Heart right ventricle (tissue), 16 donors: ENCODE results near the gene ATAD3A. TPM values are rescaled to one million over a fixed set of nuclear protein-coding genes. Genes with fewer than 3 reads are reported as not detected.

Experiments
- ATAC-seq, 8 donors: fragments of 200-7000 bp; cut with Tn5 transposase; one replicate each; pipeline ENCODE4 v1.9.1; 2020; ENCODE audit warnings: mild to moderate bottlenecking in 8 of 8, moderate library complexity in 8 of 8, moderate number of reproducible peaks in 1 of 8
- DNase-seq, 2 donors: peaks; one replicate each; pipeline ENCODE4 v3.0.0-alpha.2; 2020
- H3K27ac ChIP-seq, 10 donors: fragments of 200-600 bp; sonication (generic) in 2 of 10; one replicate each; pipeline versions ENCODE4 v1.5.0 to v1.8.0; 2020 to 2022; ENCODE audit warnings: mild to moderate bottlenecking in 3 of 10
- H3K27me3 ChIP-seq, 7 donors: fragments of 200-600 bp; one replicate each; pipeline ENCODE4 v1.8.0; 2021 to 2022; ENCODE audit warnings: mild to moderate bottlenecking in 2 of 7
- H3K36me3 ChIP-seq, 9 donors: fragments of 200-600 bp; sonication (generic) in 1 of 9; one replicate each; pipeline versions ENCODE4 v1.5.0 to v1.8.0; 2020 to 2022; ENCODE audit warnings: mild to moderate bottlenecking in 2 of 9
- H3K4me1 ChIP-seq, 9 donors: fragments of 200-600 bp; sonication (generic) in 1 of 9; one replicate each; pipeline versions ENCODE4 v1.5.0 to v1.8.0; 2020 to 2022; ENCODE audit warnings: mild to moderate bottlenecking in 4 of 9
- H3K4me3 ChIP-seq, 10 donors: fragments of 200-600 bp; sonication (generic) in 2 of 10; one replicate each; pipeline versions ENCODE4 v1.5.0 to v1.8.0; 2020 to 2022; ENCODE audit warnings: mild to moderate bottlenecking in 7 of 10, moderate library complexity in 2 of 10
- H3K9me3 ChIP-seq, 11 donors: fragments of 200-600 bp in 10 of 11; sonication (generic) in 2 of 11; one replicate each; pipeline versions ENCODE4 v1.5.0 to v1.8.0; 2013 to 2022; ENCODE audit warnings: mild to moderate bottlenecking in 2 of 11, control low read depth in 1 of 11, moderate library complexity in 1 of 11
- CTCF ChIP-seq, 9 donors: fragments of 200-600 bp; sonication (generic) in 2 of 9; IDR thresholded peaks; one replicate each; pipeline versions ENCODE4 v1.5.0 to v1.8.0; 2021 to 2022; ENCODE audit warnings: antibody characterized with exemption in 9 of 9, mild to moderate bottlenecking in 5 of 9, moderate library complexity in 1 of 9
- WGBS, 2 donors: extraction: QIAGEN DNeasy Blood & Tissue Kit; methylation state at CpG; one replicate each; pipeline ENCODE4 v1.1.7; 2013; ENCODE audit warnings: inconsistent platforms in 1 of 2; 5-methylcytosine and 5-hydroxymethylcytosine counted together
- intact Hi-C, 10 donors: fragments of 100-400 bp; cut with DNase I; formaldehyde crosslinking; loops; one replicate each; pipeline versions ENCODE4 v1.11.1 to v1.14.2; 2022
- polyA plus RNA-seq, 2 donors: library from polyadenylated mRNA; stranded (reverse); fragments of 200-250 nt; gene quantifications; one replicate each; pipeline ENCODE4 v1.2.3, GENCODE V29; 2013
- total RNA-seq, 10 donors: library from RNA; stranded (reverse); fragmentation: NEBNext Ultra II Directional in 3 of 10; extraction: Animal tissue kit (Norgen Biotek cat#: 25700) in 3 of 10; gene quantifications; one replicate each; pipeline versions ENCODE4 v1.2.1 to v1.2.4, GENCODE V29; 2021 to 2023
- donor health status: Arrhythmogenic right ventricular cardiomyopathy.
- donor health status: ischemic (EF 13 %, LVEDD 7.1; RV severe dilation, severe dysfunction).
- donor health status: healthy with polysubstance abuse.
- donor health status: DM: no; HTN: yes; CAD: no.
- donor health status: DM: no; HTN: no; CAD: no.
- donor health status: ischemic (EF 25% LVEDD 6.9; RV normal size, moderate dysfunction).
- donor health status: ischemic (EF 25% LVEDD 5.7; RV mildly dilated, moderate dysfunction).
- donor health status: healthy.
- donor health status: DM: yes; HTN: yes; CAD: no.
- donor health status: Ischemic cardiomyopathy.
- donor health status: ischemic (EF 35%, LVEDD 5.7; RV mildly dilated, moderate dysfunction).
- donor health status: nonischemic (EF 11% LVEDD 7.7; RV severe dilation, severe dysfunction).
- donor health status: DM: yes; HTN: yes; CAD: no.
- donor health status: PGD.
- donor health status: ischemic (EF 29% LVEDD 5.4; RV normal size, mild dysfunction).
- donor health status: nonischemic (EF 23%, LVEDD 6.1; RV moderate dilation, normal function).

The ATAD3A gene
- total and polyA plus RNA-seq, 12 donors: 13.2 to 39.4 (median 16.0) TPM

- H3K36me3 ChIP-seq: peaks cover 0 to 56% (median 27%) of the 10 kb centered on the region in 9 donors
- 88% methylated on average over 17 of the region's 17 CpGs for WGBS, 2 donors
- no peaks in the 10 kb centered on the region for H3K27me3 ChIP-seq
- H3K4me1 ChIP-seq: peaks cover 0 to 30% (median 12%) of the 10 kb centered on the region in 9 donors
- intact Hi-C loops: no loop called here
- H3K27ac ChIP-seq: no peak overlapping the region
- DNase-seq: no peak
- no peaks in the 10 kb centered on the region for H3K9me3 ChIP-seq
- no peak for ATAC-seq
- H3K4me3 ChIP-seq: no peak overlapping the region
- no peak for TF ChIP-seq CTCF (IDR thresholded peaks at IDR 0.05)
These were observed 47.1 kb downstream of the ATAD3A start for GRCh38 chr1:1559066-1559465.

- intact Hi-C loops: no loop called here
- 91 to 95% methylated on average over 9 of the region's 9 CpGs for WGBS, 2 donors
- DNase-seq: no peak
These were observed 48.2 kb downstream of the ATAD3A start for GRCh38 chr1:1560178-1560577.

GRCh38 chr1:1561801-1562470 lies 50.0 kb downstream of the ATAD3A start:
- no peak for DNase-seq
- peak in 1 of 8 donors; percentile 19 for ATAC-seq
- intact Hi-C loops: no loop called here
- Histone ChIP-seq H3K4me1 (peaks cover 0 to 29% (median 20%) of the 10 kb centered on the region in 9 donors), H3K27me3 (no peaks in the 10 kb centered on the region), H3K27ac (no peak overlapping the region), H3K4me3 (no peak overlapping the region), H3K9me3 (no peaks in the 10 kb centered on the region), H3K36me3 (peaks cover 0 to 76% (median 42%) of the 10 kb centered on the region in 9 donors)
- no peak for TF ChIP-seq CTCF (IDR thresholded peaks at IDR 0.05)
- 93% methylated on average over 15 of the region's 15 CpGs for WGBS, 2 donors

More at GRCh38 chr1:1560178-1560577, 48.2 kb downstream of the ATAD3A start:
- Histone ChIP-seq H3K27ac (no peak overlapping the region), H3K36me3 (peaks cover 0 to 64% (median 33%) of the 10 kb centered on the region in 9 donors), H3K9me3 (no peaks in the 10 kb centered on the region), H3K27me3 (no peaks in the 10 kb centered on the region), H3K4me3 (no peak overlapping the region), H3K4me1 (peaks cover 0 to 23% (median 15%) of the 10 kb centered on the region in 9 donors)
- no peak for TF ChIP-seq CTCF (IDR thresholded peaks at IDR 0.05)
- no peak for ATAC-seq

GRCh38 chr1:1562556-1563195 lies 50.7 kb downstream of the ATAD3A start:
- peaks cover 0 to 77% (median 42%) of the 10 kb centered on the region in 9 donors for H3K36me3 ChIP-seq
- H3K27ac ChIP-seq: peak overlapping the region in 2 of 10 donors; percentile 36 to 40
- 81 to 86% methylated on average over 21 of the region's 21 CpGs for WGBS, 2 donors
- no peak overlapping the region for H3K4me3 ChIP-seq
- ATAC-seq (peak in 7 of 8 donors; percentile 13 to 90 (median 61)), DNase-seq (no peak)
- no peaks in the 10 kb centered on the region for H3K9me3 ChIP-seq
- no peaks in the 10 kb centered on the region for H3K27me3 ChIP-seq
- TF ChIP-seq CTCF (IDR thresholded peaks at IDR 0.05): no peak
- peaks cover 0 to 36% (median 27%) of the 10 kb centered on the region in 9 donors for H3K4me1 ChIP-seq
- intact Hi-C loops: no loop called here
